GM21529 (cell line): ENCODE data around the gene IGFLR1.
A peak's percentile ranks its signal among the peaks of the same experiment; 100 is the strongest.
"Not testable (repeated sequence)": the region's sequence is repeated elsewhere in the genome, so short reads cannot be mapped to it uniquely, and the experiment has no call there.

Experiments used
- ATAC-seq: cut with Tn5 transposase; IDR thresholded peaks from one replicate; pipeline ENCODE4 v1.9.1; 2021; ENCODE audit not compliant: unreplicated experiment

The IGFLR1 gene

DNA sequence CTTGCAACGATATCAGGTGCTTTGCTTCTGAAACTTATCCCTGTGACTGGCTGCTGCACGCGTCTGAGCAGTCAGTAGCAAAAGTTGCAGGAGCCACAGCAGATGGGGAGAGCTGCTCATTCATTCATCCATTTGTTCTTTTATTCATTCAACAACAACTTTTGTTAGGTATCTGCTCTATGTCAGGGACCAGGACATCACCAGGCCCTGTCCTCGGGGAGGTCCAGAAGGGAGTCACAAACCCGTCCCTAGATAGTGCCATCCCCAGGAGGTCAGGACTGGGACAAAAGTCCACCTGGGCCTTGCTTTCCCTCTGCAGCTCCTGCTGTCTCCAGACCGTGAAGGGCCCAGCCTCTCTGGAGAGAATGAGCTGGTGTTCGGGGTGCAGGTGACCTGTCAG lies 35.7 kb upstream of the IGFLR1 start:
- ATAC-seq: no peak

DNA sequence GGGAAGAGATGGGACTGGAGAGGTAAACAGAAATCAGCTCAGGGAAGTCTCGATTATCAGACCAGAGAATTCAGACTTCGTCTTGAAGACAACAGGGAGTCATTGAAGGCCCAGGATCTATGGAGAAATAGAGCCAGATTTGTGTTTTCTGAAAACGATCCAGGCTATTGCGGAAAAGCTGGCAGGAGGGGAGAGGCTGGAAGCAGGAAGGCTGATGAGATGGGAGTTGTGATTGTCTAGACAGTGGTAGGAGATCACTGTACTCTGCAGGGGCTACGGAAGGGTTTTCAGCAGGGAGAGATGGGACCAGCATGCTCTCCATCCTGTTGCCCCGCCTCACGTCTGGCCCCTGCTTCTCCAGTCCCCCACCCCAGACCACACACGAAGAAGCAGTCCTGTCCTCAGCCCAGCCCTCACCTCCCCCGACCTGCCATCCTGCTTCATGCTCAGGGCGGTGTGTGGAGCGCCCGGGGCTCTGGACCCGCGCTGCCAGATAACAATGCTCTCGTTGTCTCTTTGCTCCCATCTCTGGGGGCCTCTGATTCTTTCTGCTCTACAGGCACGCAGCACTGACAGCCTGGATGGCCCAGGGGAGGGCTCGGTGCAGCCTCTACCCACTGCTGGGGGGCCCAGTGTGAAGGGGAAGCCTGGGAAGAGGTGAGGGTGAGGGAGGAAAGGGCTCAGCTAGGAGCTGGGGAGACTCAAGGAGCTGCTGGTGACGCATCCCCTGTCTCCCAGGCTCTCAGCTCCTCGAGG lies 35.0 kb upstream of the IGFLR1 start:
- ATAC-seq: no peak

DNA sequence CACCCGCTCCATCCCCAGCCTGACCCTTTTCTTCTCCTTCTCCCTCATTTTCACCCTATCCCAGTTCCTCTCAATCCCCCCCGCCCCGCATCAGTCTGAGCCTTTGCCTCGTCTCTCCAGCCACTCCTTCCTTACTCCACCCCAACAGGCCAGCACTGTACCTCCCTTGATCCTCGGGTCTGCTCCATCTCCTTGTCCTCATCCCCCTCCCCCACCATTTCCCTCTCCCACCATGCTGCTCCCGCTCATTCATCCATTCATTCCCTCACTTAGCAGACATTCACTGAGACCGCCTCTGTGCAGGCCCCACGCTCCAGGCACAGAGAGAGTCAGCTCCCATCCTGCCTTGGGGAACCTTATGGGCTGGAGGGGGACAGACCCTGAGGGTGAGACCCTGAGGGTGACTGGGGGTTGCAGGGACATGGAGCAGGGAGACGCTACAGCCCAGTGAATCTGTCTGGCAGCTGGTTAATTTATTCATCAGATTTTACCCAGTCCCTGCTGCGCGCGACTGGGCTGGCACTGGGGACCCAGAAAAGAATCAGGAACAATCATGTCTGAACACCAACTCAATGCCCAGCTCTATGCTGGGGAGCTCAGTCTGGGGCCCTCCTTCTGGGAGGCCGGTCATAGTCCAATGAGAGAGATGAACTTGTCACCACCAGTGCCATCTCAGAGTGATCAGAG lies 34.0 kb upstream of the IGFLR1 start:
- no peak for ATAC-seq

DNA sequence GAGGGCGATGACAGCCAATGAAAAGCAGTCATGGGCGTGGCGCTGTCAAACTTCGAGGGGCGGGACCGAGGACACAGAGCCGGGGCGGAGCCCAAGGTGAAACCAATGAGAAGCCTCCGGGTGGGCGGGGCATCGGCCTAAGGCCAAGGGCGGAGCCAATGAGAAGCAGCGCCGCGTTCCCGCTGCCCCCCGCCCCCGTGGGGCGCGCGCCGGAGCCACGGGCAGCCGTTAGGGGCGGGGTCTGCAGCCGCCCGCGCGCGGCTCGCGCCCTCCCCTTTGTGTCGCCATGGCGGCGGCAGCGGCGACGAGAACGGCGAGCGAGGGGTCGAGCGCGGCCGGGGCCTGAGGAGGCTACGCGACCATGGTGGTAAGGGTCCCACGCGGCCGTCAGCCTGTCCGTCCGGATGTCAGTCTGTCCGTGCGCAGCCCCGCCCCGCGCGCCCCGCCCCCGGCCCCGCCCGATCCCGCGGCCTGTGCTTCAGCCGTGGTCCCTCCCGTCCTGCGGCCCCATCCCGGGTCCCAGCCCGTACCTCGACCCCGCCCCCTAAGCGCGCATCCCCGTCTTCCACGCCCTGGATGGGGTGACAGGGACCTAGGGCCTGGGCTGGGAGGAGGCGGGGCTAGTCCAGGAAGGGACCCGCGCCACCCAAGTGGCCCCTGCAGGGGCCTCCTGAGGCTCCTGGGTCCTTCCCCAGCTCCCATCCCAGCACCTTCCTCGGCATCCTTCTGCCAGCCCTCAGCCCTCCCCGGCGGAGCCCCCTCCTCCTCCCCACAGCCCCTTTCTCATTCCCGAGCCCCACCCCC lies 33.2 kb upstream of the IGFLR1 start, which contains the start of gene ARHGAP33:
ARHGAP33 (plus strand) TSS at position 267 of the 804 bp plus-strand sequence; CDS start at position 362, 95 bp downstream.
- peak; percentile 90 for ATAC-seq

DNA sequence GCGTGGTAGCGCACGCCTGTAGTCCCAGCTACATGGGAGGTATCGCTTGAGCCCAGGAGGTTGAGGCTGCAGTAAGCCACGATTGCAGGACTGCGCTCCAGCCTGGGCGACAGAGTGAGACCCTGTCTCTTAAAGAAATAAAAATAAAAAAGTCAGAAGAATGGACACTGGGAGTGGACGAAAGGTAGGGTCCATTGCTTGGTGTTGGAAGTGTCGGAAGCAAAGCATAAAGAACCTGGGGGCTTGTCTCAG lies 32.7 kb upstream of the IGFLR1 start:
- ATAC-seq: no peak

DNA sequence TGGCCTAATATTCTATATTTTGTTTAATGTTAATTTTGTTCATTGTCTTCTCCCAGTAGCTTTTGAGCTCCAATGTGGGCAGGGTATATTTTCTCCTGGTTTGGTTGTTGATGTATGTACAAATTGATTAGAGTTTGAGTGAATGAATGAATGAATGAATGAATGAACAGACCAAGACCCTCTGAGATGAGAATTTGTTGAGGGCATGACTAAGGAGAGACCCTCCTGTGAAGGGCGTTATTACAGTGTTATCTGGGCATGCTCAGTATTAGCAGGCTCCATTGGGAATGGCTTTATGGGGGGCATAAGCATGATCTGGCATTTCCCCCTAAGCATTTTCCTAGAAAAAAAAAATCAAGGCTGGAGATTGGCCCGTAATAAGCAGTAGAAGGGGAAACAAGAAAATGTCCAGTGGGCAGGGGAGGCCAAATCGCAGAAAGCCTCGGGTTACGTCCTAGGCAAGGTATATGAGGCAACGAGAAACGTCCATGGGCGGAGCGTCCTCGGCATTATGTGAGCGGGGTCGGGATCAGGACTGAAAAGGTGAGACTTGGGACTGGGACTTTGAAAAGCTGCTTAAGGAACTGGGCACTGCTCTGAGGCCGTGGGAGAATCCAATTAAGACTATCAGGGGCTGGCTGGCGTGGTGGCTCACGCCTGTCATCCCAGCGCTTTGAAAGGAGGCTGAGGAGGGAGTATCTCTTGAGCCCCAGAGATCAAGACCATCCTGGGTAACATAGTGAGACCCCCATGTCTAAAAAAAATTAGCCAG lies 32.2 kb upstream of the IGFLR1 start:
- ATAC-seq: no peak

DNA sequence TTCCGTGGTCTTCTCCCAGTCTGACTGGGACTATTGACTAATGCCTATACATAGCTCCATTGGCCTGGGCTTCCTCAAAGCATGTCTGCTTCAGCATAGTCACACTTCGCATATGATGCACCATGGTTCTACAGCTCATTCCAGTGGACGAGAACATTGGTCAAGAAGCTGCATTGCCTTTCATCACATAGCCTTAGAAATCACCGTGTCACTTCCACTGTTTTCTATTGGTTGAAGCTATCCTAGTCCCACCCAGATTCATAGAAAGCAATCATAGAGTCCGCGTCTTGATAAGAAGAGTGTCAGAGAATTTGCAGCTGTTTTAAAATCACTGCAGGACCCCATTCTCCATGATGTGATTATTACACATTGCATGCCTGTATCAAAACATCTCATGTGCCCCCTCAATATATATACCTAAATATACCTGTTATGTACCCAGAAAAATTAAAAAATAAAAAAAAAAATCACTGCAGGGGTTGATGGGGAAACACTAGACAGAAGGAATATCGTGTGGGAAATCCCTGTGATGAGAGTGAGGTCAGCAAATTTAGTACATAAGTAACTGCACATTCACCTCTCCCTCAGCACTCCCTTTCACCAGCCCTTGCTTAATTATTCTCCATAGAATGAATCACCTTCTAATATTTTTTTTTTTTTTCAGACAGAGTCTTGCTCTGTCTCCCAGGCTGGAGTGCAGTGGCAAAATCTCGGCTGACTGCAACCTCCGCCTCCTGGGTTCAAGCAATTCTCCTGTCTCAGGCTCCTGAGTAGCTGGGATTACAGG lies 31.0 kb upstream of the IGFLR1 start:
- ATAC-seq: no peak

DNA sequence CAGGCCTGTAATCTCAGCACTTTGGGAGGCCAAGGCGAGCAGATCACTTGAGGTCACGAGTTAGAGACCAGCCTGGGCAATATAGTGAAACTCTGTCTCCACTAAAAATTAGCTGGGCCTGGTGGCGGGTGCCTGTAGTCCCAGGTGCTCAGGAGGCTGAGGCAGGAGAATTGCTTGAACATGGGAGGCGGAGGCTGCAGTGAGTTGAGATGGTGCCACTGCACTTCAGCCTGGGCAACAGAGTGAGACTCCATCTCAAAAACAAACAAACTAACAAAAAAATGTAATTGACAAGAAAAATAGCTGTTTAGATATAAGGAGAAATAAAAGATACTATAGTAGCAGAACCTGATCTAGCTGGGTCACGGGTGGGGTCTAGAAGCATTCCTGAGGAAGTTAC lies 30.1 kb upstream of the IGFLR1 start:
- not testable (repeated sequence) for ATAC-seq

DNA sequence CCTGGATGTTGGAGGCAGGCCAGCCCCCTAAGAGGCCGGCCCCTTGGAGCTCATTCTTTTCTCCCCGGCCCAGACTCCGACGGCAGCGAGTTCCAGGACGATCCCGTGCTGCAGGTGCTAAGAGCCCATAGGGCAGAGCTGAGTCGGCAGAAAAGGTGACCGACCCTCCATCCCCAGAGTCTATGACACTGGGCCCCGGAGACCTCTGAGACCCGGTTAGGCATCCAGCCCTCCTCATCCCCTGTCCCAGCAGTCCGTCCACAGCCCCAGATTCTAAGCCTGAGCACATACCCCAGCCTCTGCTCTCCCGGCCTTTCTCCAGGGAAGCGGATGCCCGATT lies 25.8 kb upstream of the IGFLR1 start:
- no peak for ATAC-seq

DNA sequence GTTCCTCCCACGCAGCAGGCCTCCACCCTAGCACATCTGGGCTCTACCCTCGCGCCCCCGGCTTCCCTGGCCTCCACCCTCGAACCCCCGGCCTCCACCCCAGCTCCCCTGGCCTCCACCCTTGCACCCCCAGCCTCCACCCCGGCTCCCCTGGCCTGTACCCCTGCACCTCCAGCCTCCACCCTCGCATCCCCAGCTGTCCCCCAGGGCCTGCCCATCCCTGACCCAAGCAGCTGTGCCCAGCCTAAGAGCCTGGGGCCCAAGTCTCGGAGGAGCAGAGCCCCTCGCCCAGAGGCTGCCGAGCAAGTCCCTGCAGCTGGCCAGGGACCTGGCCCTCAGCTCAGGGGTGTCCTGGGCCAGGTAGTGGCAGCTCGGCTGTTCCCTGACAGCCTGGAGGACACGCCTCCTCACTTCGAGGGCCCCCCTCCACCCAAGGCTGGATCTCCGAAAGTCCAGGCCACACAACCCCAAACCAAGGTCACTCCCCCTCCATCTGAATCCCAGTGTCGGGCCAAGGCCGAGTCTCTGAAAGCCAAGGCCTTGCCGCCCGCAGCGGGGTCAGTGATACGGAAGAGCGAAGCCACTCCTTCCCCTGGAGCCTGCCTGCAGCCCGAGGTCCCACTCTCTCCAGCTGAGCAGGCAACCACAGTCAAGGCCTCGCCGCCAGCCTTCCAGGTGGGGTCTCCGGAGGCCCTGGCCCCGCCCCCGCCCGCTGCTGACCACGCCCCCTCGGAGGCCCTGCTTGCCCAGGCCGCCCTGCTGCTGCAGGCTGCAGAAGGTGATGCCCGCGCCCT lies 25.2 kb upstream of the IGFLR1 start:
- no peak for ATAC-seq

DNA sequence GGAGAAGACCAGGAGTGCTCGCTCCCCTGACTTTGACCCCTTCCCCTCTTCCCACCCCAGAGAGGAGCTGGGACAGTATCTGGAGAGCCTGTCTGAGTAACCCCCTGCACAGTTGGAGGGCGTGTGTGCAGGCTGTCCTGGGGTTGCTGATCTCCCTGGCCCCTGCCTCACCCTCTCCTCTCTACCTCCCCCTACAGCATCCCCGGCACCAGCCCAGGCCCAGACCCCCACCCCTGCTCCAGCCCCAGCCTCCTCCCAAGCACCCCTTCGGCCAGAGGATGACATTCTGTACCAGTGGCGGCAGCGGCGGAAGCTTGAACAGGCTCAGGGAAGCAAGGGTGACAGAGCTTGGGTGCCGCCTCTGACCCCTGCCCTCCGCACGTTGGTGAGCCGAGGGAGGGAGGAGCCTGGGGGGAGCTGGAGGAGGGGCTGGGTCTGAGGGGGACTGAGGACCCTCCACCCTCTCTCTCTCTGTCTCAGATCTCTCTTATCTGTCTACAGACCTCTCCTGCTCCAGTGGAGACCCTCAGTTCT lies 24.4 kb upstream of the IGFLR1 start:
- no peak for ATAC-seq

DNA sequence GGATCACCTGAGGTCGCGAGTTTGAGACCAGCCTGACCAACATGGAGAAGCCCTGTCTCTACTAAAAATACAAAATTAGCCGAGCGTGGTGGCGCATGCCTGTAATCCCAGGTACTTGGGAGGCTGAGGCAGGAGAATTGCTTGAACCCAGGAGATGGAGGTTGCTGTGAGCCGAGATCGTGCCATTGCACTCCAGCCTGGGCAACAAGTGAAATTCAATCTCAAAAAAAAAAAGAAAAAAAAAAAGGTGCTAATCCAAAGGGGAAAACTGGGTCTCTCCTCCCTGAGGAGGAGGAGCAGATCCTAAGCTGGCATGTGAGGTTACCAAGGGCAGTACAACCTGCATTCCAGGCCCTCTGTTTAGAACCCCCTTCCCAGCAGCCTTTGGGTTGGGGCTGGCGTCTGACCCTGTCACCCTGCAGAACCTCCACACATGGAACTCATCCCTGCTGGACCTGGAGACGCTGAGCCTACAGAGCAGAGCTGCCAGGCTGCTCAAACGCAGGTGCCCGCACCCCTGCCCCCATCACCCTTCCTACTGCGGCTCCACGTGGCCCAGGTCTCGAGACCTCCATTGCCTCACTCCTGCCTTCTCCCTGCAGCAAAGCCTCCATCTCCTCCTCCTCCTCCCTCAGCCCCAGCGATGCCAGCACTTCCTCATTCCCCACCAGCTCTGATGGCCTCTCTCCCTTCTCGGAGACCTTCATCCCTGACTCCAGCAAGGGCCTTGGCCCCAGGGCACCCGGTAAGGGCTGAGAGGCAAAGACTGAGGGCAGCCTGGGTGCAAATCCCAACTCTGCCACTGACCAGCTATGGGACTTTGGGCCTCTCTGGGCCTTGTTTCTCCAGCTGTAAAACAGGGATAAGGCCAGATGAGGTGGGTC lies 22.4 kb upstream of the IGFLR1 start:
- ATAC-seq: no peak

DNA sequence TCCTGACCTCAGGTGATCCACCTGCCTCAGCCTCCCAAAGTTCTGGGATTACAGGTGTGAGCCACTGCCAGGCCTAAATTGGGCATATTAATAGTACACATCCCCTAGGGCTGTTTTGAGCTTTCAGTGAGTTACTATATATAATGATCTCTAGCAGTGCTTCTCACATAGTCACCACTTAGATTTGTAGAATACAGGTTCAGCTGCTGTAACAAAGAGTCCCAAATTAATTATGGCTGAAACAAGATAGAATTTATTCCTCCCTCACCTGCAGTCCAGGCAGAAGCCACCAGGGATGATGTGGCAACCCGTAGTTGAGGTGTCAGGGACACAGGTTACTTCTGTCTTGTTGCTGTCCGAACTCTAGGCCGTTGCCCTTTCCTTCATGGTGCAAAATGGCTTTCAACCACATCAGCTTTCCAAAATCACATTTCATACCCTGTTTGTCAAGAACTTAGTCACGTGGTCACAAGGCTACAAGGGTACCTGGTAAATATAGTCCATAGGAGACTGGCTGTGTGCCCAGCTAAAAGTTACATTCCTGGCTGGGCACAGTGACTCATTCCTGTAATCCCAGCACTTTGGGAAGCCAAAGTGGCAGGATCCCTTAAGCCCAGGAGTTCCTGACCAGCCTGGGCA lies 18.6 kb upstream of the IGFLR1 start:
- no peak for ATAC-seq

DNA sequence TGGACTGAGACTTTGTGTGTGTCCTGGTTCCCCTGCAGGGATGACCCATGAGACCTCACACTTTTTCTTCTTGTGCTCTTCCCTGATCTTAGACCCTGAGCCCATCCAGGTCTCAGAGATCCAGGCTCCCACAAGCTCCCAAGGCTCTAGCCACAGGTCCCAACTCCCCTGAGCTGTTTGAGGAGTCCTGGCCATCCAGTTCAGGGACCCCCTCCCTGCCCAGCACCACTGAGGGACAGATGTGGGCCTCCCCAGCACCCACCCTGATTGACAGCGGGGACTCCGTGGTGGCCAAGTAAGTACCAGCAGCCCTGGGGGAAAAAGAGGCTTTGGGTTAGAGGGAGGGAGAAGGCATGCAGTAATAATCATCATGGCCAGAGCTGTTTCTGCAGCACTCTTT lies 17.4 kb upstream of the IGFLR1 start:
- no peak for ATAC-seq

DNA sequence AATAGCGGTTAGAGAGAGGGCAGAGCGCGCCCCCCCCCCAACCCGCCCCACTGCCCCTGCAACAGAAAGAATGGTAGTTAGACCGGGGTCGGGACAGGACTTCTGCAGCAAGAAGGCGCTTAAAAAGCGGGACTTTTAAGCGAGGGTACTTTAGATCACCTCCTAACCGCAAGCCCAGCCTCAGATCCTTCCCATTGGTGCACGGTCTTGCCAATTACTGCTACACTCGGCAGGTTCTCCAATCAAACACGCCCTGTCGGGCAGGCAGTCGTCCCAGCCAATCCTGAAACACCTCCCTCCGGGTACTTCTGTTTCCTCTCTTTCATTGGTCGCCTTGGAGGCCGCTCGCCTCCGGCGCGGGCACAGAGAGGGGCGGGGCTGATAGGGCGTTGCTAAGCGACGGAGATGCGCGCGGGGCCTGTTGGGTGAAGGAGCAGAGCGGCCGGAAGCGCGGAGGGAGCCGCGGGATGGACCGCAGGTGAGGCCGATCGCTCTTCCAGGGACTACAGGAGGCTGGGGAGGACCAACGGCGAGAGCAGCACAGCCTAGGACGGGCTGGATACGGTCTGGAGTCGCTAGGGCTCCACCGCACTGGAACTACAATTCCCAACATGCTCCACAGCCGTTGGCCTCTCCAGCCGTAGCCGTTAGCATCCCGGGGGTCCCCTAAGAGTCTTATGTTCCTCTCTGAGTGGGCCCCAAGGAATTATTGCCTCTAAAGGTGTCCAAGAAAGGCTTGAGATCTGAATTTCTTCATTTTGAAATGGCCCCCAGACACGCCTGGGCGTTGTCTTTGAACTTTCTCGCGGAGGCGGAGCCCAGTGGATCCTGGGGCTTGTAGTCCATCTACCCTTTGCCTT lies 15.7 kb upstream of the IGFLR1 start, which contains the start of gene PROSER3:
PROSER3 (plus strand) TSS at position 428 of the 860 bp plus-strand sequence; CDS start at position 468, 40 bp downstream.
- peak; percentile 92 for ATAC-seq

DNA sequence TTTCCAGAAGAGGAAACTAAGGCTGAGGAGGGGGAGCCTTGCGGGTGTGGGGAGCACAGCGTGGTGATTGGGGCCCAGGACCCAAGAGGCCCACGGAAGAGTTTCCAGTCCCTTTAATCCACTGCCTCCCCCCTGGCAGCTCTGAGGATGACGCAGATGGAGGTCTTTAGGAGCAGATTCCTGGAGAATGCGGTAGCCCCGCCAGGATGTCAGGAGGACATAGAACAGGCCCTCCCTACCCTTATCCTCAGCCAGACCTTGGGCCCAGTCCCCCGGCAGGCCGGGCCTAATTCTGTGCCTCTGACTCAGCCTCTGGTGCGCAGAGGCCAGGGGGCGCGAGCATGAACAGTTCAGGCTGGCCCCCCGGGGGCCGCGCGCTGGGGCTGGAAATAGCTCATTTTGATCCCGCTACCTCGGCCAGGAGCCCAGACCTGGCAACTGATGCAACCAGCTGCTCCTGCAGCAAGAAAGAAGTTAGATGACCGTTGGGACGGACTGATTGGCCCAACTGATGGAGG lies 15.0 kb upstream of the IGFLR1 start:
- no peak for ATAC-seq
